HG03045 (cell line): ENCODE results near the gene OVCA2.
A peak's percentile ranks its signal among the peaks of the same experiment; 100 is the strongest.

ENCODE experiments used
- ATAC-seq: cut with Tn5 transposase; IDR thresholded peaks from one replicate; pipeline ENCODE4 v1.9.1; 2021; ENCODE audit warnings: mild to moderate bottlenecking, moderate library complexity; ENCODE audit not compliant: unreplicated experiment

The OVCA2 gene

GRCh38 chr17:2041561-2042389, at the start of gene OVCA2:
TSS of gene OVCA2 (plus strand) at chr17:2042022. CDS start at chr17:2042048, 26 bp downstream.
- ATAC-seq = peak; percentile 88

- no peak for ATAC-seq
Observed at GRCh38 chr17:1992541-1992940, 49.3 kb upstream of the OVCA2 start.

- ATAC-seq = no peak
Observed at GRCh38 chr17:1994707-1995106, 47.1 kb upstream of the OVCA2 start.

- ATAC-seq = no peak
Observed at GRCh38 chr17:1995321-1995892, 46.4 kb upstream of the OVCA2 start.

- ATAC-seq = no peak
Observed at GRCh38 chr17:1995907-1996799, 45.7 kb upstream of the OVCA2 start.

- ATAC-seq = no peak
Observed at GRCh38 chr17:1996800-1997288, 45.0 kb upstream of the OVCA2 start.

GRCh38 chr17:1997289-1997926, 44.4 kb upstream of the OVCA2 start:
- no peak for ATAC-seq

- ATAC-seq = no peak
Observed at GRCh38 chr17:1997927-1998742, 43.7 kb upstream of the OVCA2 start.

GRCh38 chr17:1999557-2000251, 42.1 kb upstream of the OVCA2 start:
- no peak for ATAC-seq

- ATAC-seq = no peak
Observed at GRCh38 chr17:2002767-2003329, 39.0 kb upstream of the OVCA2 start.

- ATAC-seq = no peak
Observed at GRCh38 chr17:2003525-2003924, 38.3 kb upstream of the OVCA2 start.

GRCh38 chr17:2004435-2004952, 37.3 kb upstream of the OVCA2 start:
- no peak for ATAC-seq

- ATAC-seq = no peak
Observed at GRCh38 chr17:2008332-2009126, 33.3 kb upstream of the OVCA2 start.

- no peak for ATAC-seq
Observed at GRCh38 chr17:2009737-2010136, 32.1 kb upstream of the OVCA2 start.

GRCh38 chr17:2011411-2012371, 30.1 kb upstream of the OVCA2 start:
- ATAC-seq = no peak

- no peak for ATAC-seq
Observed at GRCh38 chr17:2012499-2012898, 29.3 kb upstream of the OVCA2 start.
